GM12864 (cell line): ENCODE measurements around the gene SHD.
A peak's percentile ranks its signal among the peaks of the same experiment; 100 is the strongest.
"Not testable (repeated sequence)": the region's sequence is repeated elsewhere in the genome, so short reads cannot be mapped to it uniquely, and the experiment has no call there.

Experiments used
- DNase-seq: peaks from one replicate; pipeline ENCODE4 v3.0.0-alpha.2; 2011; ENCODE audit warnings: low read depth
- H3K4me3 ChIP-seq: 2 replicates; pipeline ENCODE4 v1.5.1; 2011; ENCODE audit warnings: mild to moderate bottlenecking, low read depth, low read length, control low read depth
- TF ChIP-seq, protein P1 (sequence below): IDR thresholded peaks from 2 replicates; pipeline ENCODE4 v1.5.1; 2011; ENCODE audit warnings: low read depth, mild to moderate bottlenecking, moderate library complexity, low read length, control low read depth, inconsistent platforms; ENCODE audit errors: missing control alignments

Gene SHD

DNA sequence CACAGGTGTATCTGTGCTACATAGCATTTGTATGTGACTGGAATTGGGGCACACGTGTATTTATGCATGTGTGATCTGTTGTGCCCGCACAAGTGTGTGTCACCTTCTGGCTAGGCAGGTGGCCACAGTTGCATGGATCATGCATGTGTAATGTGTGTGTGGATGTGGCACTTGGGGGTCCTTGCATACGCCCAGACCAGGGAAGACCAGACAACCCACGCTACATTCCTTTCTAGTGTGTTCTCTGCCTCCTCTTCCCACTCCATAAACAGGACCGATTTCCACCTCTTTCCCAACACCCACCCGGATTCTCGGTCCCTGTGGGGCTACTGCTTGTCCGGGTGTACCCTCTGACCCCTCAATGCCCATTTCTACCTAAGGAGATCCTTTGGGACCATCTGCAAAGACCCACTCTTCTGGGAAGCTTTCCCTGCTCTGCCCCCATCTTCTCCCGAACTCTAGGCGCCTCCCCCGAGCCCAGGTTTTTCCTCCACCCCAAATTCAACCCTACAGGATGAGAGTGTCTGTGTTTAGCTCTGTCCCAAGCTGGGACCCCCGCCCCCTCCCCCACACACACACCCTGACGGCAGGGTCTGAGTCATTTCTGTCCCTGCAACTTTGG is 47.3 kb downstream of the SHD start:
- DNase-seq: no peak
- no peak overlapping the region for H3K4me3 ChIP-seq
- TF ChIP-seq, protein P1, sequence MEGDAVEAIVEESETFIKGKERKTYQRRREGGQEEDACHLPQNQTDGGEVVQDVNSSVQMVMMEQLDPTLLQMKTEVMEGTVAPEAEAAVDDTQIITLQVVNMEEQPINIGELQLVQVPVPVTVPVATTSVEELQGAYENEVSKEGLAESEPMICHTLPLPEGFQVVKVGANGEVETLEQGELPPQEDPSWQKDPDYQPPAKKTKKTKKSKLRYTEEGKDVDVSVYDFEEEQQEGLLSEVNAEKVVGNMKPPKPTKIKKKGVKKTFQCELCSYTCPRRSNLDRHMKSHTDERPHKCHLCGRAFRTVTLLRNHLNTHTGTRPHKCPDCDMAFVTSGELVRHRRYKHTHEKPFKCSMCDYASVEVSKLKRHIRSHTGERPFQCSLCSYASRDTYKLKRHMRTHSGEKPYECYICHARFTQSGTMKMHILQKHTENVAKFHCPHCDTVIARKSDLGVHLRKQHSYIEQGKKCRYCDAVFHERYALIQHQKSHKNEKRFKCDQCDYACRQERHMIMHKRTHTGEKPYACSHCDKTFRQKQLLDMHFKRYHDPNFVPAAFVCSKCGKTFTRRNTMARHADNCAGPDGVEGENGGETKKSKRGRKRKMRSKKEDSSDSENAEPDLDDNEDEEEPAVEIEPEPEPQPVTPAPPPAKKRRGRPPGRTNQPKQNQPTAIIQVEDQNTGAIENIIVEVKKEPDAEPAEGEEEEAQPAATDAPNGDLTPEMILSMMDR: no peak

DNA sequence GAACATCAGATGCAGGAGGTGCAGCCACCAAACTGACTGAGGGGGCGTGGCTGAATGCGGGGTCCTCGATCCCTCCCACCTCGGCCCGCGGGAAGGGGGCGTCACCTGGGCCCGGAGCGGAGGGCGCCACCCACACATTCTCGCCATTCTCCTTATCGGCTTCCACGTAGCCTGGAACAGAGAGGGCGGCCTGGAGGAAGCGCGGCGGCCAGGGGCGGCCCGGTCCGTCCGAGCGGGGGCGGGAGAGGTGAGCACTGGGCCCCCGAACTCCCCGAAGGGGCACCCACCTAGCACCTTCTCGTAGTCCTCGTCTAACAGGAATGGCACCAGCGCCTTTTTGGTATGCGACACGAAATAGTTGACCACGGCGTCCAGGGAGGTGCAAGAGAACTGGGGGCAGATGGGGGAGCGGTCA is 47.8 kb downstream of the SHD start:
- TF ChIP-seq, protein P1: no peak
- H3K4me3 ChIP-seq: no peak overlapping the region
- no peak for DNase-seq

DNA sequence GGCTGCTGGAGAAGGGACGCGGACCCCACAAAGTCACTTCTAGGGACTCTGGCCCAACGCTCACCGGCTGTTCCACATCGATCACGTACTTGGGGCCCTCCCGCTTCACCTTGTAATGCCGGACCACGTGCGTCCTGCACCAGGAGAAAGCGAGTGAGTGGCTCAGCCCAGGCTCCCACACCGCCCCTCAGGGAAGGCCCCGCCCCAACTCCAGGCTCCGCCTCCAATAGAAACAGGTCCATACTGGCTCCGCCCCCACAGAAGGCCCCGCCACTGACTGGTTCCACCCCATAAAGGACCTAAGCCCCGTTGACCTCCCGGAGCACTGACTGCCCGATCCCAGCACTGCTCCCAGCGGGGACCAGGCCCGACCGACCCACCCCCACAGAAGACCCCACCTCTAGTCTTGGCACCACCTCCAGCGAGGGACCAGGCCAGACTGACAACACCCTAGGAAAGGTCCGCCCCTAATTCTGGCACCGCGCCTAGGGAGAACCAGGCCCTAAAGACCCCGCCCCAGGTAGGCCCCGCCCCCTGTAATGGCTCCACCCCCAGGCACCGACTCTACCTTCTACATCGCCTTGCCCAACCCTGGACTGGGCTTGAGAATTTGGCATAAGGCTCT is 48.3 kb downstream of the SHD start:
- TF ChIP-seq, protein P1: no peak
- no peak for DNase-seq
- no peak overlapping the region for H3K4me3 ChIP-seq

DNA sequence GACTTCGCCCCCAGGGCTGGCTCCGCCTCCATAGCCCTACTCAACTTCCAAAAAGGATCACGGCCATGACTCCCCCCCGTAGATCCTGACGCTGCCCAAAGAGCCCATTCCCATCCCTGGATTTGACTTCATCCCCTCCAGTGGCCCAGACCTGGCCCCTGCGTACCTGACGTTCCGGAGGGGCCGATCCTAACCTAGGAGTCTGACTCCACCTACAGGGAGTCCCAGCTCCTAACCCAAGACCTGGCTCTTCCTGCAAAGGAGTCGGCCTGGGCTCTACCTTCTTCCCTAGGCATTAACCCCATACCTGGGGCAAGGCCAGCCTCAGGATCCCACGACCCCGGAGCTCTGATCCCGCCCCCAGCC is 48.8 kb downstream of the SHD start:
- TF ChIP-seq, protein P1: no peak
- DNase-seq: no peak
- H3K4me3 ChIP-seq: no peak overlapping the region

DNA sequence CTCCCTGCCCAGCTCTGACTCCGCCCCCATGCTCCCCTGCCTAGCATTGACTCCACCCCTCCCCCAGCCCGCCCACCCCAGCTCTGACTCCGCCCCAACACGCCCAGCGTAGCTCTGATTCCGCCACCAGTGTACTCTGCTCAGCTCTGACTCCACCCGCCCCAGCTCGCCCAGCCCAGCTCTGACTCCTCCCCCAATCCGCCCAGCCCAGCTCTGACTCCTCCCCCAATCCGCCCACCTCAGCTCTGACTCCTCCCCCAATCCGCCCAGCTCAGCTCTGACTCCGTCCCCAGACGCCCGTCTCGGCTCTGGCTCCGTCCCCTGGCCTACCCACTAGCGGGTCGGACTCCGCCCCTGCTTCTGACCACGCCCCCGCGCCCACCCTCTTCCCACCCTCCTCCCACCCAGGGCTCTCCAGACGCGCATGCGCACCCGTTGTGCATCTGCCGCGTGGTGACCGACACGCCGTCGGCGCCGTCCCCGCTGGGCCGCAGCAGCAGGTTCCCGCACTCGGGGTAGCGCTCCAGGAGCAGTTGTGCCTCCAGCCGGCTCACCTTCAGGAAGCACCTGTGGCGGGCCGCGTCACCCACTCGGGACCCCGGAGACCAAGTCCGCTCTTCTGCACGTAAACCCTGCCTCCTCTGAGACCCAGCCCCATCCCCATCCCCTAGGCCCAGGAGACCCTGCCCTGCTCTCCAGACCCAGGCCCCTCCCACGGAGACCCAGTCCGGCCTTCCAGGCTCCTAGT is 49.4 kb downstream of the SHD start:
- TF ChIP-seq, protein P1: no peak
- peak overlapping the region; percentile 71 for H3K4me3 ChIP-seq
- peak; percentile 67 for DNase-seq

DNA sequence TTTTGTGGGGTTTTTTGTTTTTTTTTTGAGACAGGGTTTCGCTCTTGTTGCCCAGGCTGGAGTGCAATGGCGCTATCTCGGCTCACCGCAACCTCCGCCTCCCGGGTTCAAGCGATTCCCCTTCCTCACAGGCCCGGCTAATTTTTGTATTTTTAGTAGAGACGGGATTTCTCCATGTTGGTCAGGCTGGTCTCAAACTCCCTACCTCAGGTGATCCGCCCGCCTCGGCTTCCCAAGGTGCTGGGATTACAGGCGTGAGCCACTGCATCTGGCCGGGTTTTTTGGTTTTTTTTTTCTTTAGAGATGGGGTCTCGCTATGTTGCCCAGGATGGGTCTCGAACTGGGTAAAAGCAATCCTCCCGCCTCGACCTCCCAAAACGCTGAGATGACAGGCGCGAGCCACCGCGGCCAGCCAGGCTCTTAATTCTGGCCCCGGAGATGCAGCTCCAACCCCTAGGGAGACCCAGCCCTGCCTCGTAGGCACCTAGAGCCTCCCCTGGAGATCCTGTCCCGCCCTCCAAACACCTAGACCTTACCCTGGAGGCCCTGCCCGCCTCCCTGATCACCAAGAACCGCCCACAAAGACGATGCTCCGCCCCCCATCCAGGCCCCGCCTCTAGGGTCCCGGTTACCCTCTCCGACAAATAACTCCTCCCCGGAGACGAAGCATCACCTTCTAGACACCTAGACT is 50.1 kb downstream of the SHD start:
- peak overlapping the region; percentile 71 for H3K4me3 ChIP-seq
- not testable (repeated sequence) for DNase-seq

DNA sequence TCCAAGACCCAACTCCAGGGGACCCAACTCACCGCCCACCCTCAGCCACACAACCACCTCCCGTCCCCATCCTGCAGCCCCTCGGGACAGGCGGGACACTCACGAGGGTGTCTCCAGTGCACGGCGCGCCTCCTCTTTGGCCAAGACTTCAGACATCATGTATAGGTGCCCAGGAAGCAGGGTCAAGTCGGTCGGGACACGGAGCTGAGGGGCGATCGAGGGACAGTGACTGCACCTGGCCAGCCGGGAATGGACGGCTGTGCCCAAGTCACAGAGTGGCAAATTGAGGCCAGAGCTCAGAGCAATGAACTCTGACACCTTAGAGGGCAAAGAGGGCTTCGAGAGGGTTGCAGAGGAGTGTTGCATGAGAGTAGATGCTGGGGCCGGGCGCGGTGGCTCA is 50.8 kb downstream of the SHD start:
- TF ChIP-seq, protein P1: no peak
- DNase-seq: no peak
- no peak overlapping the region for H3K4me3 ChIP-seq
